NCI-H226 (cell line): ENCODE measurements around the gene AUTS2.
"Not testable (repeated sequence)": the region's sequence is repeated elsewhere in the genome, so short reads cannot be mapped to it uniquely, and the experiment has no call there.

Experiments
- DNase-seq: peaks from one replicate; pipeline ENCODE4 v3.0.0-alpha.2; 2015

The AUTS2 gene

DNA sequence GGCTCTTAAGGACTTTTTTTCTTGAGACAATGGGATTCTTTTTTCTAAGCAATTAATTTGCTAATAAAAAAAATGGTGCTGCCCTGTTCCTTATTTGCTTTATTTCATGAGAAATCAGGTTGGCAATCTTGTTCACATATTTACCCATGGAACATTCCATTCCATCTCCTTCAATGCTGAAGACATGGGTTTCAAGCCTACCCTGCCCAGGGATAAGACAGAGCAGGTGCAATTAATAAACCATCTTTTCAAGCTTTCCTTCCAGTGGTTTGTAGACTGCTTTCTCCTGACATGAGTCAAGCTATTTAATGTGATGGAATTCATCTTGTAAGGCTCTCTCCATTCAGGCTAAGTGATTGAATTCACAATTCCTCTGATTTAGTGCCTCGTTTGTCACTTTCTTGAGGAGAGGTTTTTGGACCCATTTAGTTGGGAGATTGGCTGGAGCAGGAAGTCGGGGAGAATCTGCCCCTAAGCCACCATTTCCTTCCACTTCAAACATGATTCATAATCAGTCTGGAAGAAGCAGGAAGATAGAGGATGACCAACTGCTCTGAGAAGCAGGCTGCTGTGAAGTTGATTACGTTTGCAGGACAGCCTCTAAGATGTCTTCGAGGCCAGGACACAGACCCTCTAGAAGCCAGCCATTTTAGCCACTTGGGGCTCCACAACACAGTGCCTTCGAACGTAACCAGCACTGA is 981.3 kb downstream of the AUTS2 start:
- peak; percentile 17 for DNase-seq

DNA sequence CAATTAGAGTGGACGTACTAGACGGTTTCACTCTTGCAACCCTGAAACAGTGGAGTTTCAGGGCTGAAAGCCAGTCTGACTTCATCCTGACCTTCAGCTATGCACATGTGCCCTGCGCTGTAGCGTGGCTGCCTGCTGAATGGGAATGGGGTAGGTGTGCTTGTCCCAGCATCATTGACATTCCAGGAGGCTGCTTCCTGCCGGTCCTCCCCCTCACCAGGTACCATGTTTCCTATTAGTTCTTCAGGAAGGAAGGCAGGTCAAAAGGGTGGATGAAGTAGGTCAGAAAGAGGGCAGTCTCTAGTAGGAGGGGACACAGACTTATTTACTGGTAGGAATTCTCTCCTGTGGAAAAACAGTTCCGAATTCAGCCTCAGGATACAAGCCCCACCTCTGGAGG is 981.9 kb downstream of the AUTS2 start:
- no peak for DNase-seq

DNA sequence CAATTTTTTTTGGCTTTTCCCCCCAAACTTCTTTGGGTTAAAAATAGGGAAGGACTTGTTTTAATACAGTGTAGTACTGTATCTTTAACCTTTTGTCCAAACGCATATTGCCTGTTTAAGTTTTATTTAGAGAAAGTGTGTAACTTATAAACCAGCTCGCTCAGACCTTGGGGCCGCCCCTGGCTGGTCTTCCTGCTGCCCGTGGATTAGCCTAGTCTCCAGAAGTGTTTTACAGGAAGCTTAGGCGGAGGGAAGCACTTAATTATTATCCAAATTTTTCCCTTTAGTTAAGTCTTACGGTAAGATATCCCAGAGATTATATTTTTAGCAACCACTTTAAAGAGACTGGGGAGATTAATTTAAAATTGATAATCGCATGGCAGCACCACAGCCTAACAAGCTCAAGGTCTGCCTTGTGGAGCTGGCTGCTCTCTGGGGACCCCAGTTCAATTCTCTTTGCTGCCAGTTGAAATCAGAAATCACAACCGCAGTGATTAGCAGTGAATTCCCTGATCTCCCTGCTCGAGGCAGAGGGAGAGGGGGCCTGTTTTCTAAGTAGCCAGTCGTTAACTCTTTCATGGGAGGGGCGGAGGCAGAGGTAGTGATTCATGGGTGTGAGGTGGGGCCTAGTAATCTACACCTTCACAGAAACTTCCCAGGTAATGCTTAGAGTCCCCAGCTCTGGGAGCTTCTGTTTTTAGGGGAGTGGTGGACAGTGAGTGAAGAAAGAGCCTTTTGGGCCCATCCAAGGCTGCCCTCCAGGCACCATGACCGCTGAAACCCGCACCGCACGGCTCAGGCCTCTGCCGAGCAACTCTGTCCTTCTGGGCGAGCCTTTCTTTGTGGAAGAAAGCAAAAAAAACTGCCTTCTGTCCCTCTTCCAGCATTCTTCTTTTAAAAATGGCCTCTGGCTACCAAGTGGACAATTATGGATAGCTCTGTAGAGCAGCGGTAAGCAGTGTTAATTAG is 984.9 kb downstream of the AUTS2 start:
- no peak for DNase-seq

DNA sequence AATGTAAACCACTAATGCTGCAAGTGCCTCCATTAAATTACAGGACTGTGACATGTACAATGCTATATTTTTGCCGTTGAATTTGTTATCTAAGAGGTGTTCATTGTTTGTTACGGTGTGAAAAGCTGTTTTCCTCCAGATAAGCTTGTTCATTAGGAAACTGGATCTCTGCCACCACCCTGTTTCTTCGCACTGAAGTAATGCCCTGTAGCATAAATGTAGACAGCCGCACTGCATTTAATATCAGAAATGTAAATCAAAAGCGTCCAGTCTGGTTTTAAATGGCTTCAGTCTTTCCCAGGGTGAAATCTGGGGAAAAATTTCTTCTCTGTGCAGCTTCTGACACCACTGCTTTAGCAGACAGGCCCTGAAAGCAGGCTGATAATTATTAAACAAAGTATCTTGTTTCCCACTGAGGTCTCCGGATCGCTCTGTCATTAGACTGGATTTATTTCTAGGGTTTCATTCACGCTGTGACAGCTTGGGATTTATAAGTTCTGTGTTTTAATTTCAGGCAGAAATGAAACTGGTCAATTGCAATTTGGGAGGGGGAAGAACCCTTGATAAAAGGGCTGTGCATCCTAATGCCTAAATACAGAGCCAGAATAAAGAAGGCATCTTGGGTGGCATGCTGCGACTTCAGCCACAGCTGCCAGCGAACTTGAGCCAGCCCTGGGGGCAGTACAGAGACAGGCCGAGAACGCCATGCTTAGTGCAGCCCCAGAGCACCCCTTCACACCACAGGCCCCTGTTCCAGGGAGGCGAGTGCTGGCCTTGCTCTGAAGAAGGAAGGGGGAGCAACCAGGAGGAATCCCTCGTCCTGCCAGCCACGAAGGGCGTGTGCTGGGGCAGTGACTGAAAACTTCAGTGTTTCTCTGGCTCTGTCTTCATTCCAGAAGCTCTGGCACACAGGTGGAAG is 985.9 kb downstream of the AUTS2 start:
- DNase-seq, result no peak

DNA sequence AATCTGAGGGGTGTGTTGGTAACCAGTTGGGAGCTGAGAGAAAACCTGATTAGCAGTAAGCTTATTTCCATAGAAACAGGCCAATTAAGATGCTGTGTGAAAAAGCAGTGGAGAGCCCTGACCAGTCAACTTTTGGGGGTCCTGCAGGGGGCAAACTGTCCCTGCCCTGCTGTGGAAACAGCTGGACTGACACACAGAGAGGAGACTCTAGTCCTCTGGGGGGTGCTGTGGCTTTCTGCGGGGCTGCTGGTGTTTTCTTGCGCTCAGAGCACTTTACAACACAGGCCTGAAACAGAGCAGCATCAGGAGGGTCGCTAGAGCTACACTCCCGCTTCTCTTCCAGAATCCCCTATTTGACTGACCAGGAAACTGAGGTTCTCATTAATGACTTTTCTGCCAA is 986.8 kb downstream of the AUTS2 start:
- DNase-seq, result no peak

DNA sequence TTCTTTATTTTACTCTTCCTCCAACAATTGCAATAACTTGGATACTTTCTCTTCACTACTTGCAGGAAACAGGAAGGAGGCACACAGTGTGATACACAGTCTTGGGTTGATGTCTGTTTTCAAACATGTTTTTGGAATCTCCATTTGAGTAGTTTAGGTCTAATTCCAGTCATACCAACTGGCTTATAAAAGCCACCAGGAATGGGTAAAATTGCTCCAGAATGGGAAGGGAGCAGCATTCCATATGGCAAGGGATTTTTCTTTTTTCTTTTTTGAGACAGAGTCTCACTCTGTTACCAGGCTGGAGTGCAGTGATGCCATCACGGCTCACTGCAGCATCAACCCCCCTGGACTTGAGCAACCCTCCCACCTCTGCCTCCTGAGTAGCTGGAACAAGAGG is 988.5 kb downstream of the AUTS2 start:
- no peak for DNase-seq

DNA sequence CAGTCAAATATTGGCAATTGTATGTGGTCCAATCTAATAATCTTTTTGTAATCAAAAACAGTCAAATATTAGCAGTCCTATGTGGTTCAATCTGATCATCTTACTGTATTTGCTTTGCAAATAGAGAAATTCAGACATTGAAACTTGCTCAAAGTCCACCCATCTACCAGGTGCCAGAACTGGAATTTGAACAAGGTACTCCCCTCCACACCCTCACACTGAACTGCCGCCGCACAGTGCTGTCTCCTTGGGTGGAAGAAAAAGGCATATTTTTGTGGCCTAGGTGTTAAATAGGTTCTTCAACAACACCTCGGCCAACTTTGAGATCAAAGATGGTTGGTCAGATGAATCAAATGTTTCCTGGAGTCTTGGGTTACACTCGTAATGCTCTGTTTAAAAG is 989.5 kb downstream of the AUTS2 start:
- DNase-seq, result no peak

DNA sequence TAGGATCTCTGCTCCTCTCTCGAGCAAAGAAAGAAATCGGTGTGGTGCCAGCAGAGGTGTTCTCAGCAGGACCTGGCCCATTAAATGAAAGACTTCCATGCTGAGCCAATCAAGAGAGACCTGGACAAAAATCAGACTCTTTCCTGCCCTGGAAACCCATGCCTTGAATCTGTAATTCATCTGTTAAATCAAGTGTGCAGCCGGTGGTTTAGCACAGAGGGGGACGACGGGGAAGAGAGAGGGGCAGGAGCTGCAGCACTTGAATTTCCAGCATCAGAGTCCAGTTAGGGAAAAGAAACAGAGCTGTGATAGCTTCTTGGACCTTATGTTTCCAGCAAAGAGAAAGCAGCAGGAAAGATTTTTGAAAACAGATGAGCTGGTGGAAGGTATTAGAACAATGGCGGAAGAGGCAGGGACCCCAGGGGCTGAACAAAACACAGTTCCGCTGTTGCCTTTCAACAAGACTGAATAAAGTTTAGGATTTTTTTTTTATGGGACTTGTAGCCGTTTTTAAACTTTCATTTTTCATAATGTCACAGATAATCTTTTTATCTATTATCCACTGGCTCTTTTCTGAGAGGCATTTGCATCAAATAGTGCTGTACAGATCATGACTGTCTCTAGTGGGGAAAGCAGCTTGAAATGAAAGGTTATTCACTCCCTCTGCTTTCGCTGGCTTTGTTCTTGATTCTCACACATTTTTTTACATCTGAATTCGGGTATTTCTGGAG is 990.1 kb downstream of the AUTS2 start:
- DNase-seq, result no peak

DNA sequence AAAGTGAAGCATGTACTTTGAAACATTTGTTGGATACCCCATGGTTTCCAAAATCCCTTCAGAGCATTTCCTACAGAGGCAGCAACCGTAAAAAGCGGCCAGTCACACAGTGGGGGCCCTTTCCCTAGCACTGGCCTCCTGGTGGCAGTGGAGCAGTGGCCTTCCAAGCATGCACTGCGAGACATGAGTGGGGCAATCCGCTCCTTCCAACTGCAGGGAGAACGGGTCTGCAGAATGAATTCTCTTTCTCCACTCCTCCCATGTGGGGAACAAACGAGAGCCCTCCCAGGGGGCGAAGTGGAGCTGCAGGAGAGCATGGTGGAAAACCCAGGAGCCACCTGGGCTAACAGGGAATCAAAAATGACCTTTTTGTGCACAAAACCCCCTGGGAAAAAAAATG is 990.7 kb downstream of the AUTS2 start:
- DNase-seq, result no peak

DNA sequence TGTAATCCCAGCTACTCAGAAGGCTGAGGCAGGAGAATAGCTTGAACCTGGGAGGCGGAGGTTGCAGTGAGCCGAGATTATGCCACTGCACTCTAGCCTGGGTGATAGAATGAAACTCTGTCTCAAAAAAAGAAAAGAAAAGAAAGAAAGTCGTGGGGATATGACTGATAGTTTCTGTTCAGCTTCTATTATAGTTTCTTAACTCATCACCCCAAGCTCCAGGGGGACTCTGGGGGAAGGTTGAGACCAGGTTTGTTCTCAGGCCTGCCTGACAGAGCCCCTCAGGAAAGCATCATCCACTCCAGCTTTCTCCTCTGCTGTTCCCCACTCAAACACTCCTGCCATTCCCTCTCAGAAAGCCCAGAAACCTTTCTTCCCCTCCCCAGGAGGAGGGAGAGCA is 991.3 kb downstream of the AUTS2 start:
- DNase-seq, result no peak

DNA sequence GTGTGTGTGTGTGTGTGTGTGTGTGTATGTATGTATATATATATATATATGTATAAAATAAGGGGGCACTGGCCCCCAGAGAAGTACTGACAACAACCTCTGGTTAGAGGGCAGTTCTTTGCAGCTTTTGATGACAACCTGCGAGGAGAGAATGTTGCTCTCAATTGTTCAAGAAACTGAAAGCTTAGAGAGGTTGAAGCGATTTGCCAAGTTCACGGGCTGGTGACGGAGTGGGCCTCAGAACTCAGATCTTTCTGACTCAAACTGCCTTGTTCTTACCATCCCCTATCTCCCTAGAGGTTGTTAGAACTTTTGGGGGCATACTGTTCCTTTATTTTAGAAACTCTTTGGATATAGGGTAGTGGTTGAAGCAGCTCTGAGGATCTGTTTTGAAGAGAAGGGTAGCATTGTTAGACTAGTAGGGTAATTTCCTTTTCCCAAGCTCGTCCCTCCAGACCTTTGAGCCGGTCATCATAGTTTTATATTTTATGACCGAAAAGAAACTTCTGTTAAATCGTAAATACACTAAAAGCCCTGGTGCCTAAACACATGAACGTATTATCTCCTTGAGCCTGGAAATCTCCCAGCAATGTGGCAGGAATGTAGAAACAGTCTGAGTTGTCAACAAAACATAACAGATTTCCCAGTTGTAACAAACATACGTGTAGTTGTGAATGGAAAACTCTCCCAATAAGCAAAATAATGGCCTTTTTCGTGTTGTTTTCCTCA is 992.0 kb downstream of the AUTS2 start:
- DNase-seq, result no peak

DNA sequence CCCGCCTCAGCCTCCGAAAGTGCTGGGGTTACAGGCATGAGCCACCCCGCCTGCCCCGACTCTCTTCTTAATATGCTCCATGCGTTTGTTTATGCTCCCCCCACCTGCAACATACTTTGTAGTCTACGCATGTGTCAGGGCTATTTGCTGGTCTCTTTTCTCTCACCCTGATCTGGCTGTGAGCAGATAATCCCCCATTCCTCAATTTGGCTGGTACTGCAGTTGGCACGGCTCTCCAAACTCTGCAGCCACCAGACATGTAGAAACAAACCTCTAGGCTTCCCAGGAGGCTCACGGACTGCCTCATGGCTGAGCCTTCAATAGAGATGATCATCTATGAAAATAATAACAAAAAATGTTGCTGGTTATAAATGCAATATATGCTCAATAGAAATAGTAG is 993.4 kb downstream of the AUTS2 start:
- DNase-seq, result no peak

DNA sequence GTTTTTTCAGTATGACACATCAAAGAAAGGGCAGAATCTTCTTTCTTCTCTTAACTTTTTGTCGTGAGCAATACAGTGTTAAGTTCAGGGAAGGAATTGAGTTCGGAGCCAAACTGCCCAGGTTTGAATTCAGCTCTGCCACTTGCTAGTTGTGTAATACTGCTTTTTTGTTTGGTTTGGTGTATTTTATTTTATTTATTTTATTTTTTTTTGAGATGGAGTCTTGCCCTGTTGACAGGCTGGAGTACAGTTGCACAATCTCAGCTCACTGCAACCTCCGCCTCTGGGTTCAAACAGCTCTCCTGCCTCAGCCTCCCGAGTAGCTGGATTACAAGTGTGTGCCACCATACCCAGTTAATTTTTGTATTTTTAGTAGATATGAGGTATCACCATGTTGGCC is 993.9 kb downstream of the AUTS2 start:
- no peak for DNase-seq

DNA sequence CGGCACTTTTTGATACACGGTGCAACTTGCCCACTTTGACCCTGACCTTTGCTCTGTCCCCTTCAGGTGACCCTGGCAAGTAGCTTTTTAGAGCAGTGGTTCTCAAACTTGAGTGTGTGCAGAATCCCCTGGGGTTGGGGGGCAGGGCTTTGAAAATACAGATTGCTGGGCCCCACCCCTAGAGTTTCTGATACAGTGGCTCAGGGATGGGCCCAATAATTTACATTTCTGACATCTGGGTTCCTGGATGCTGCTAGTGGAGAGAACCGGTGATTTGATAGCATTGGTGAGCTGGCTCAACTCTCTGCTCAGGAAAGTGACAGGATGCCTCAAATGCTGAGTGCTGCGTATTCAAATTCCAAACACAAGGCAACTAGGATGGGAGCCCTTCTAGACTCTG is 995.9 kb downstream of the AUTS2 start:
- no peak for DNase-seq

DNA sequence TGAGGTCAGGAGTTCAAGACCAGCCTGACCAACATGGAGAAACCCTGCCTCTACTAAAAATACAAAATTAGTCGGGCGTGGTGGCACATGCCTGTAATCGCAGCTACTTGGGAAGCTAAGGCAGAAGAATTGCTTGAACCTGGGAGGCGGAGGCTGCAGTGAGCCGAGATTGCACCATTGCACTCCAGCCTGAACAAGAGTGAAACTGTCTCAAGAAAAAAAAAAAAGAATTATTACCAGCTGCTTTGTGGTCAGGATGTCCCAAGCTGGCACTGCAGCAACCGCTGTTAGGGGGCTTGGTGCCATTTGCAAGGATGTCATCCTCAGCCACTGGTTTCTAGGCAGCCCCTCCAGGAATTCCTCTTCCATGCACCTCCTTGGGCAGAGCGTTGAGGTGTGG is 996.6 kb downstream of the AUTS2 start:
- DNase-seq, result not testable (repeated sequence)

DNA sequence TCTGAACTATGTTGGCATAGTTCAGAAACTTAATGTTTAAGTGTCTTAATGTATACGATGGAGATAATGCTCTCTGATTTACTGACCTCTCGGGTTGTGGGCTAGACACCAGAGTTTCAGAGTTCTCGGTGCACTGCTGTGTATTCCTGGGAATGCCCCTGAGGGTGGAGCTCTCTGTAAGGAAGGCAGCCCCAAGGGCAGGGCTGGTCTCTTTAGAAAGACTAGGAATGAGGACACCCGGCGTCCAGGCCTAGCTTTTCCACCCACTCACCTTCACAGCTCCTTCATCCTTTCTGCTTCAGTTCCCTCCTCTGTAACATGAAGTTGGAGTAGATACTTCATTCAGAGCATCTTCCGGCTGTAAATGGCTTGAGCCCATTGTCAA is 997.1 kb downstream of the AUTS2 start:
- no peak for DNase-seq

DNA sequence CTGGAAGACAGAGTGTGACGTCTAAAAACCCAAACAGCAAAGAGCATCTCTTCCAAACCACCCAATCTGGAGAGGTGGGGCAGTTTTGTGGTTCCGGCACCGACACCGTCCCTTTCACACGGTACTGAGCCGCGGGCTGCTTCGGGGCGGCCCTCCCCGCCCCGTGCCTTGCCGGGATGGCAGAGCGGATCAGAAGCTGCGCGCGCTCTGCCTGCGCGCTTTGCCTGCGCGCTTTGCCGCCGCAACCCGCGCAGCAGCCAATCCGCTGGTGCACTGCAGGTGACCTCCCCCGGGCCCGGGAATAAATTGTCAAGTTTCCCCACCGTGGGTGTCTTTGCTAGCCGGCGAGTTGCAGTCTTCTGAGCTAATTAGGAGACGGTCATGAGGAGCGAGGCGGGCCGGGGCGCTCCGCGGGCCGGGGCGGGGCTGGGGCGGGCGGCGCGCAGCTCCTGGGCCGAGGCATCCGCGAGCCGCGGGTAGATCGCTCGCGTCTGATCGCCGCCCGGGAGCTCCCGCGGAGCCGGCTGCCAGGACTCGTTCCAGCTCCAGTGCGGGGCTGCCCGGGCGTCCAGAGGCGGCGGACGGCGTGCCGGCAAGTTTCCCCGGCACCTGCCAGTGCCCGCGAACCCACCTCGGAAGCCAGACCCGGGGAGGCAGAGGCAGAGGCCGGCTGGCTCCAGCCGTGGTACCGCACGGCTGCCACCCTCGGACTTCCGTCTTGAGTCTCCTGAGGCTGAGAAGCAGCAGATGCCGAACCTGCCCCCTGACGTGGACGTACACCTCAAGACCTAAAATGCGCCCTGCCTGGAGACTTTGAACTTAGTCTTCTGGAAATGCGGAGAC is 997.7 kb downstream of the AUTS2 start:
- DNase-seq, result no peak

DNA sequence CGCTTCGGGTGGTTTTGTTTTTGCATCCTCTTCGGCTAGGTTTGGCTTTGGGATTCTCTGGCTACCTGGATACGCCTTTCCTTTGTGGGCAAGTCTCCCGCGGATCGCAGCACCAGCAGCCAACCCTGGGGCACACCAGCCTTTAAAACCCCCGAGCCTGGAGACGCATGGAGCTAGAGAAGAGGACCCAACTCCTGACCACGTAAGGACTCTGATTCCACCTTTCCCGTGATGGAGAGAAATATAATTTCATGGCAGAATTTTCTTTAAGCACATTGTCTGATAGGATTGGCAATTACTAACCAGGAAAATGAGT is 998.3 kb downstream of the AUTS2 start:
- DNase-seq, result no peak

DNA sequence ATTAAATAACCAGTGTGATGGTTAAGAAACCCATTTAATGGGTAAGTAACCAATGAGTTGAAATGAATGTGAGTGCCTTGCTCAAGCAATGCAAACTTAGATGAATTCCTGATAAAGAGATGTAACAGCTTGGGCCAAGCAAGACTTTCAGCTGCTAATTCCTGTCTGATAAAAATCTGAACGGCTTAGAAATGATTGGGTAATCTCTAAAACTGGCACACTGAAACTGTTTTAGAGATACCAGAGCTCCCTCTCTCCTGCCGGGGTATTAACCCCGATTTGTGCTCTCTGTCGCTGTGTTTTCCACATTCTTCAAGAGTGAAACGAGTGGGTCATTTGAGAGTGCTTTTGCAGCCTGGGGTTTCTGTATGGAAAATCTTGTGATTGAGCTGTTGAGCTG is 998.8 kb downstream of the AUTS2 start:
- DNase-seq, result no peak

DNA sequence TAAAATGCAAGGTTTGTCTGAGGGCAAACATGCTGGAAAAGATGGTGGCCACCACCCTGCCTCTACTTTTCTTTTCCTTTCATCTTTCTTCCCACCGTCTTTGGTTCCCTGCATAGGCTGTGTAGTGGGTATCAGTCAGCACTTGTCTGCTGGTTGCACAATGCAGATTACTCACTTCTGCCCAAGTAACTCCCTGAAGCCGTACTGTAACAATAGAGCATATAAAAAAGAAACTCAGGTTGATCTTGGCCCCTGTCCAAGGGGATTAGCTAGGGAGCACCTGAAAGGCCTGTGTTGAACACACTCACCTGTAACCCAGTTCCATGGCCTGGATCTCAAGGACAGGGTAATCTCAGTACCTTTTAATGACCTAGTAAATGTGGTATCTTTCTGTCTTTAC is 1000.7 kb downstream of the AUTS2 start:
- DNase-seq, result peak; percentile 68
